Neural crest cell (in vitro differentiated cells): ENCODE results near the gene GSTM4. TPM values are rescaled to one million over a fixed set of nuclear protein-coding genes. Genes with fewer than 3 reads are reported as not detected.
"Not testable (repeated sequence)": the region's sequence is repeated elsewhere in the genome, so short reads cannot be mapped to it uniquely, and the experiment has no call there.

Source experiments
- DNase-seq: peaks from one replicate; pipeline ENCODE4 v3.0.0; 2021; ENCODE audit warnings: low read depth, mixed read lengths, low spot score
- H3K27ac Mint-ChIP-seq: one replicate; pipeline ENCODE4 v1.8.0; 2021; ENCODE audit warnings: mild to moderate bottlenecking, mixed read lengths; ENCODE audit not compliant: unreplicated experiment
- H3K27me3 Mint-ChIP-seq: 2 replicates; pipeline ENCODE4 v1.8.0; 2021; ENCODE audit warnings: low read depth, mild to moderate bottlenecking, mixed read lengths
- H3K36me3 Mint-ChIP-seq: 2 replicates; pipeline ENCODE4 v1.8.0; 2021; ENCODE audit warnings: low read depth, mild to moderate bottlenecking, mixed read lengths
- H3K4me1 Mint-ChIP-seq: 2 replicates; pipeline ENCODE4 v1.8.0; 2021; ENCODE audit warnings: mixed read lengths
- H3K4me3 Mint-ChIP-seq: one replicate; pipeline ENCODE4 v1.8.0; 2021; ENCODE audit warnings: mild to moderate bottlenecking, mixed read lengths
- H3K9me3 Mint-ChIP-seq: 2 replicates; pipeline ENCODE4 v1.8.0; 2021; ENCODE audit warnings: mixed read lengths
- CTCF ChIP-seq: fragments of 200-600 bp; sonication (generic); conservative IDR thresholded peaks from 2 replicates; pipeline ENCODE4 v1.5.0; 2021; ENCODE audit warnings: antibody characterized with exemption, mild to moderate bottlenecking
- total RNA-seq: library from RNA; stranded (reverse); gene quantifications from 2 replicates; pipeline ENCODE4 v1.2.1, GENCODE V29; 2021

The GSTM4 gene
- total RNA-seq, 1 donor from 2014 or later, result 28.2 TPM

- Mint-ChIP-seq H3K4me1 (peaks cover 33% of the 10 kb centered on the region), H3K27ac (peak overlapping the region; percentile 62), H3K4me3 (no peak overlapping the region), H3K9me3 (no peaks in the 10 kb centered on the region), H3K36me3 (no peaks in the 10 kb centered on the region), H3K27me3 (peaks cover 3% of the 10 kb centered on the region)
- no peak for DNase-seq
- no peak for TF ChIP-seq CTCF
Observed at GRCh38 chr1:109659997-109660690, 4.2 kb downstream of the GSTM4 start.

GRCh38 chr1:109660691-109661026 is 4.8 kb downstream of the GSTM4 start:
- DNase-seq, H3K4me3 Mint-ChIP-seq, H3K9me3 Mint-ChIP-seq, H3K27me3 Mint-ChIP-seq, H3K36me3 Mint-ChIP-seq: not testable (repeated sequence)
- peak overlapping the region; percentile 62 for H3K27ac Mint-ChIP-seq
- H3K4me1 Mint-ChIP-seq, result peaks cover 27% of the 10 kb centered on the region

- peaks cover 21% of the 10 kb centered on the region for H3K4me1 Mint-ChIP-seq
- no peak for TF ChIP-seq CTCF
- H3K9me3 Mint-ChIP-seq, result no peaks in the 10 kb centered on the region
- H3K27me3 Mint-ChIP-seq, result no peaks in the 10 kb centered on the region
- no peaks in the 10 kb centered on the region for H3K36me3 Mint-ChIP-seq
- no peak for DNase-seq
- H3K27ac Mint-ChIP-seq, result no peak overlapping the region
- H3K4me3 Mint-ChIP-seq, result no peak overlapping the region
Observed at GRCh38 chr1:109661391-109661790, 5.5 kb downstream of the GSTM4 start.

- H3K36me3 Mint-ChIP-seq, result peaks cover 5% of the 10 kb centered on the region
- H3K27me3 Mint-ChIP-seq, result no peaks in the 10 kb centered on the region
- no peak overlapping the region for H3K27ac Mint-ChIP-seq
- TF ChIP-seq CTCF, result no peak
- H3K9me3 Mint-ChIP-seq, result no peaks in the 10 kb centered on the region
- DNase-seq, result no peak
- peaks cover 10% of the 10 kb centered on the region for H3K4me1 Mint-ChIP-seq
- no peak overlapping the region for H3K4me3 Mint-ChIP-seq
Observed at GRCh38 chr1:109664671-109665070, 8.8 kb downstream of the GSTM4 start.

GRCh38 chr1:109667452-109668122 is 11.7 kb downstream of the GSTM4 start, which contains the start of gene GSTM2:
Gene GSTM2, plus strand, starts transcription at chr1:109668057. Its CDS starts 59 bp downstream, at chr1:109668116.
- Mint-ChIP-seq H3K4me3 (peak within 1 kb of the TSS; percentile 86), H3K27me3 (no peaks in the 10 kb centered on the region), H3K36me3 (peaks cover 5% of the 10 kb centered on the region), H3K9me3 (no peaks in the 10 kb centered on the region), H3K4me1 (peaks cover 12% of the 10 kb centered on the region), H3K27ac (peak within 1 kb of the TSS; percentile 71)
- TF ChIP-seq CTCF, result no peak
- DNase-seq, result peak; percentile 79

GRCh38 chr1:109668123-109668775 is 12.3 kb downstream of the GSTM4 start:
- Mint-ChIP-seq H3K9me3 (no peaks in the 10 kb centered on the region), H3K4me3 (peak overlapping the region; percentile 86), H3K27ac (no peak overlapping the region), H3K36me3 (peaks cover 5% of the 10 kb centered on the region), H3K27me3 (no peaks in the 10 kb centered on the region), H3K4me1 (peaks cover 12% of the 10 kb centered on the region)
- no peak for DNase-seq
- no peak for TF ChIP-seq CTCF
